ENCODE measurements around the gene IFNG-AS1. TPM values are rescaled to one million over a fixed set of nuclear protein-coding genes. Genes with fewer than 3 reads are reported as not detected.

Gene IFNG-AS1
- total RNA-seq, 2 experiments from 2014 or later = 15.7 to 36.8 TPM

GRCh38 chr12:67966560-67966959 is 22.7 kb upstream of the IFNG-AS1 start:
- DNase-seq (ENCODE audit: low spot score) = peak; percentile 53
- Histone ChIP-seq H3K9me3 (ENCODE audit: low read length) (no peaks in the 10 kb centered on the region), H3K9me2 (ENCODE audit: insufficient read depth, low read length) (0 out of 2 replicates have a peak, but pooled peaks cover 3% of the 10 kb centered on the region), H3K79me2 (ENCODE audit: insufficient read depth, low read depth, low read length) (no peaks in the 10 kb centered on the region), H3K4me2 (ENCODE audit: low read length) (peak overlapping the region; percentile 41), H3K4me1 (ENCODE audit: insufficient read depth, low read length, poor library complexity, severe bottlenecking) (peaks cover 25% of the 10 kb centered on the region), H3K36me3 (ENCODE audit: insufficient read depth, low read length) (no peaks in the 10 kb centered on the region), H3K27ac (ENCODE audit: low read depth, low read length, poor library complexity, severe bottlenecking) (peak overlapping the region; percentile 23), H2AFZ (ENCODE audit: low read length) (peak overlapping the region; percentile 32; the same call in 1 of the 2 replicates), H3K4me3 (ENCODE audit: low read depth, low read length, poor library complexity, severe bottlenecking) (no peak overlapping the region), H4K20me1 (ENCODE audit: insufficient read depth, low read length) (no peaks in the 10 kb centered on the region)
- BruUV-seq (replicated peaks) = no TSS peak
- intact Hi-C loops (cut with micrococcal nuclease; ENCODE audit: unreplicated experiment) = no loop called here
- ChIA-PET CTCF (ENCODE audit: unreplicated experiment) (interaction anchor here (1.2 kb wide), 1 partner anchor 611 kb away, joined by 3 read pairs; no protein-coding TSS in a partner anchor), POLR2A (interaction anchor here (1.2 to 1.9 kb wide), 3 partner anchors 18 to 44 kb away, joined by 3 to 11 read pairs (median 5); partner anchors contain the start of gene IFNG-AS1)
- no peak for TF ChIP-seq CTCF (conservative IDR thresholded peaks at IDR 0.05; ENCODE audit: low read length)

GRCh38 chr12:67968321-67968720 is 20.9 kb upstream of the IFNG-AS1 start:
- no TSS peak for BruUV-seq (replicated peaks)
- H3K4me2 ChIP-seq (ENCODE audit: low read length) = no peak overlapping the region

More at GRCh38 chr12:67968321-67968720, 20.9 kb upstream of the IFNG-AS1 start:
- Histone ChIP-seq H2AFZ (ENCODE audit: low read length) (no peak overlapping the region), H3K4me1 (ENCODE audit: insufficient read depth, low read length, poor library complexity, severe bottlenecking) (peaks cover 25% of the 10 kb centered on the region), H4K20me1 (ENCODE audit: insufficient read depth, low read length) (no peaks in the 10 kb centered on the region), H3K4me3 (ENCODE audit: low read depth, low read length, poor library complexity, severe bottlenecking) (no peak overlapping the region), H3K9me3 (ENCODE audit: low read length) (no peaks in the 10 kb centered on the region), H3K9me2 (ENCODE audit: insufficient read depth, low read length) (0 out of 2 replicates have a peak, but pooled peaks cover 3% of the 10 kb centered on the region), H3K36me3 (ENCODE audit: insufficient read depth, low read length) (no peaks in the 10 kb centered on the region), H3K27ac (ENCODE audit: low read depth, low read length, poor library complexity, severe bottlenecking) (no peak overlapping the region), H3K79me2 (ENCODE audit: insufficient read depth, low read depth, low read length) (no peaks in the 10 kb centered on the region)
- intact Hi-C loops (cut with micrococcal nuclease; ENCODE audit: unreplicated experiment) = no loop called here
- CTCF ChIA-PET (ENCODE audit: unreplicated experiment) = no interaction called here
- no peak for DNase-seq (ENCODE audit: low spot score)
- TF ChIP-seq EZH2phosphoT487 (IDR thresholded peaks at IDR 0.05; ENCODE audit: borderline replicate concordance, low read depth, low read length) (no peak), CTCF (conservative IDR thresholded peaks at IDR 0.05; ENCODE audit: low read length) (no peak)
- POLR2A ChIA-PET = interaction anchor here (1.2 kb wide), 1 partner anchor 20 kb away, joined by 3 read pairs; the partner anchor contains the start of gene IFNG-AS1

Data from OCI-LY7 (cell line).